Lung (tissue), 12 donors: ENCODE results near the gene FBLN1. TPM values are rescaled to one million over a fixed set of nuclear protein-coding genes. Genes with fewer than 3 reads are reported as not detected.
"Not testable (repeated sequence)": the region's sequence is repeated elsewhere in the genome, so short reads cannot be mapped to it uniquely, and the experiment has no call there.

Experiments used
- ATAC-seq: fragments of 200-7000 bp; cut with Tn5 transposase; one replicate; pipeline ENCODE4 v1.9.1; 2020; ENCODE audit warnings: moderate number of reproducible peaks; ENCODE audit not compliant: insufficient read depth, low FRiP score
- DNase-seq, 3 donors: peaks; one replicate each; pipeline ENCODE4 v3.0.0-alpha.2; 2013 to 2017
- H3K27ac ChIP-seq, 2 donors: one replicate each; pipeline ENCODE4 v1.5.1; 2013; ENCODE audit warnings: mild to moderate bottlenecking in 2 of 2, moderate library complexity in 2 of 2, control low read depth in 1 of 2, inconsistent platforms in 1 of 2, low read depth in 1 of 2, low read length in 1 of 2
- H3K27me3 ChIP-seq, 3 donors: one replicate each; pipeline ENCODE4 v1.5.1; 2013; ENCODE audit warnings: low read length in 2 of 3; ENCODE audit not compliant: control insufficient read depth in 3 of 3, insufficient read depth in 3 of 3
- H3K36me3 ChIP-seq, 4 donors: one replicate each; pipeline ENCODE4 v1.5.1; 2013; ENCODE audit warnings: low read length in 4 of 4, mild to moderate bottlenecking in 1 of 4, moderate library complexity in 1 of 4; ENCODE audit not compliant: control insufficient read depth in 4 of 4, insufficient read depth in 4 of 4
- H3K4me1 ChIP-seq, 5 donors: one replicate each; pipeline ENCODE4 v1.5.1; 2013; ENCODE audit warnings: low read length in 5 of 5, mild to moderate bottlenecking in 2 of 5, moderate library complexity in 1 of 5; ENCODE audit not compliant: control insufficient read depth in 5 of 5, insufficient read depth in 5 of 5
- H3K4me3 ChIP-seq: one replicate; pipeline ENCODE4 v1.5.1; 2013; ENCODE audit warnings: mild to moderate bottlenecking, control low read depth, moderate library complexity
- H3K9ac ChIP-seq, 2 donors: one replicate each; pipeline ENCODE4 v1.5.1; 2013; ENCODE audit warnings: low read length in 2 of 2, control low read depth in 1 of 2; ENCODE audit not compliant: insufficient read depth in 1 of 2
- H3K9me3 ChIP-seq, 4 donors: one replicate each; pipeline ENCODE4 v1.5.1; 2013; ENCODE audit warnings: low read length in 3 of 4, mild to moderate bottlenecking in 1 of 4, moderate library complexity in 1 of 4; ENCODE audit not compliant: control insufficient read depth in 4 of 4, insufficient read depth in 3 of 4
- WGBS, 2 donors: extraction: QIAGEN DNeasy Blood & Tissue Kit; methylation state at CpG; one replicate each; pipeline ENCODE4 v1.1.7; 2013; 5-methylcytosine and 5-hydroxymethylcytosine counted together
- polyA plus RNA-seq, 2 donors: library from polyadenylated mRNA; stranded (reverse); fragments of 200-250 nt; gene quantifications; one replicate each; pipeline ENCODE4 v1.2.1, GENCODE V29; 2013
- total RNA-seq, 2 donors: library from RNA; depleted of rRNA in 1 of 2; stranded (reverse); fragments of >200 nt in 1 of 2; gene quantifications; one replicate each; pipeline ENCODE4 v1.2.1, GENCODE V29; 2014 to 2021
- TF ChIP-seq, protein P1 (sequence below): IDR thresholded peaks from 2 replicates; pipeline ENCODE4 v1.5.1; 2012; ENCODE audit warnings: mild to moderate bottlenecking; ENCODE audit errors: control extremely low read depth, extremely low read depth
- donor health status: control.
- donor health status: control.
- donor health status: Bipolar disorder and iron deficiency.
- donor health status: healthy.
- donor health status: DM: yes; HTN: yes; CAD: no.

The FBLN1 gene
- total and polyA plus RNA-seq, 4 donors: 82.7 to 357 (median 233) TPM

DNA sequence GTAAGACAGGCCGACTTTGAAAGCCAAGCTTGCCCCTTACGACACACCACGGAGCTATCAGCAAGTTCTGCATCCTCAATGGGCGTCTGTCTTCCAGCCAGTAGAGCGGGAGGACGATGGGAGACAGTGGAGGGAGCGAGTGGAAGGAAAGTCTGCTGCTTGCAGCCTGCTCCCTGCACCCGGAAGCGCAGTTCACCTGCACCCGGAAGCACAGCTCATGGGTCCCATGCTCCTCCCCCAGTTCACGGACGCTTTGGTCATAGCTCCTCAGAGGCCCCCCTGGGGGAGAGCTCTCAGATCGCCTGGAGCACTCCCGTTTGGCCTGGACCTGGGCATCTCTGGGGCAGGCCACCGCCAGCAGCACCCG lies 51.3 kb downstream of the FBLN1 start:
- DNase-seq: no peak
- H3K36me3 ChIP-seq: peaks cover 0 to 74% (median 28%) of the 10 kb centered on the region in 4 donors
- H3K9ac ChIP-seq: no peak overlapping the region
- no peaks in the 10 kb centered on the region for H3K27me3 ChIP-seq
- no peak overlapping the region for H3K4me3 ChIP-seq
- no peak overlapping the region for H3K27ac ChIP-seq
- no peak for ATAC-seq
- peaks cover 0 to 40% (median 7%) of the 10 kb centered on the region in 5 donors for H3K4me1 ChIP-seq
- TF ChIP-seq, protein P1, sequence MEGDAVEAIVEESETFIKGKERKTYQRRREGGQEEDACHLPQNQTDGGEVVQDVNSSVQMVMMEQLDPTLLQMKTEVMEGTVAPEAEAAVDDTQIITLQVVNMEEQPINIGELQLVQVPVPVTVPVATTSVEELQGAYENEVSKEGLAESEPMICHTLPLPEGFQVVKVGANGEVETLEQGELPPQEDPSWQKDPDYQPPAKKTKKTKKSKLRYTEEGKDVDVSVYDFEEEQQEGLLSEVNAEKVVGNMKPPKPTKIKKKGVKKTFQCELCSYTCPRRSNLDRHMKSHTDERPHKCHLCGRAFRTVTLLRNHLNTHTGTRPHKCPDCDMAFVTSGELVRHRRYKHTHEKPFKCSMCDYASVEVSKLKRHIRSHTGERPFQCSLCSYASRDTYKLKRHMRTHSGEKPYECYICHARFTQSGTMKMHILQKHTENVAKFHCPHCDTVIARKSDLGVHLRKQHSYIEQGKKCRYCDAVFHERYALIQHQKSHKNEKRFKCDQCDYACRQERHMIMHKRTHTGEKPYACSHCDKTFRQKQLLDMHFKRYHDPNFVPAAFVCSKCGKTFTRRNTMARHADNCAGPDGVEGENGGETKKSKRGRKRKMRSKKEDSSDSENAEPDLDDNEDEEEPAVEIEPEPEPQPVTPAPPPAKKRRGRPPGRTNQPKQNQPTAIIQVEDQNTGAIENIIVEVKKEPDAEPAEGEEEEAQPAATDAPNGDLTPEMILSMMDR: no peak
- no peaks in the 10 kb centered on the region for H3K9me3 ChIP-seq
- WGBS, 2 donors: 57 to 59% methylated on average over 16 of the region's 16 CpGs

DNA sequence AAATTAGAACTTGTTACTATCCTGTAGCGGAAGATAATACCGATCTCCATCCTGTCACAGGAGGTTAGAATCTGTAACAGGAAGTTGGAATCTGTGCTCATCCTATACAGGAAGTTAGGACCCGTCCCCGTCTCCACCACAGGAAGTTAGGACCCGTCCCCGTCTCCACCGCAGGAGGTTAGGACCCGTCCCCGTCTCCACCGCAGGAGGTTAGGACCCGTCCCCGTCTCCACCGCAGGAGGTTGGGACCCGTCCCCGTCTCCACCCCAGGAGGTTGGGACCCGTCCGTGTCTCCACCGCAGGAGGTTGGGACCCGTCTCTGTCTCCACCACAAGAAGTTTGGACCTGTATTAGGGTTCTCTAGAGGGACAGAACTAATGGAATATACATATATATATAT lies 52.2 kb downstream of the FBLN1 start:
- Histone ChIP-seq H3K4me3 (no peak overlapping the region), H3K4me1 (peaks cover 0 to 40% (median 7%) of the 10 kb centered on the region in 5 donors), H3K27me3 (no peaks in the 10 kb centered on the region), H3K27ac (no peak overlapping the region), H3K9me3 (no peaks in the 10 kb centered on the region), H3K36me3 (peaks cover 0 to 74% (median 28%) of the 10 kb centered on the region in 4 donors), H3K9ac (no peak overlapping the region)
- 62 to 76% methylated on average over 19 of the region's 19 CpGs for WGBS, 2 donors
- ATAC-seq: no peak
- TF ChIP-seq, protein P1: no peak
- DNase-seq: no peak

GRCh38 chr22:45557926-45558325 lies 55.2 kb downstream of the FBLN1 start:
- H3K27ac ChIP-seq, H3K4me3 ChIP-seq, ATAC-seq, H3K9me3 ChIP-seq, DNase-seq, H3K27me3 ChIP-seq, H3K9ac ChIP-seq: not testable (repeated sequence)
- Histone ChIP-seq H3K4me1 (peaks cover 0 to 12% (median 4%) of the 10 kb centered on the region in 5 donors), H3K36me3 (peaks cover 0 to 65% (median 27%) of the 10 kb centered on the region in 4 donors)
- 72 to 76% methylated on average over 7 of the region's 7 CpGs for WGBS, 2 donors

GRCh38 chr22:45560092-45560491 lies 57.4 kb downstream of the FBLN1 start:
- 93 to 98% methylated on average over 3 of the region's 3 CpGs for WGBS, 2 donors
- DNase-seq, H3K9me3 ChIP-seq, H3K27me3 ChIP-seq, H3K27ac ChIP-seq, H3K4me1 ChIP-seq, H3K9ac ChIP-seq, ATAC-seq, H3K4me3 ChIP-seq: not testable (repeated sequence)
- peaks cover 0 to 72% (median 35%) of the 10 kb centered on the region in 4 donors for H3K36me3 ChIP-seq

DNA sequence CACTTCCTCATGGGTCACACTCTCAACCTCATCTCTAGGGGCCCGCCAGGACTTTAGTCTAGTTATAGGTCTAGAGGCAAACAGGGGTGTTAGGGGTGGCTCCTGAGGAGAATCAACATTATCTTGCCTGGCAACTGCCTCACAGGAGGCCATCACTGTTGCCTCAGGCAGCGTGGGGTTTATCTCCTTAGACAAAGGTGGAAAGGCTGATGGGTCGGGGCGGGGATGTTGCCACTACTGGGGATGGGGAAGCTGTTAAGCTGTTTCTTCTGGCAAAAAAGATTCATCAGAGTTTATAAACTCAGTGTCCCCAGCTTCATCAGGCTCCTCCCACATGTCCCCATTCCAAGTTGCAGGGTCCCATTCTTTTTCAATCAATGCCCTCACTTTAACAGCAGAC lies 58.1 kb downstream of the FBLN1 start:
- not testable (repeated sequence) for H3K27ac ChIP-seq, H3K27me3 ChIP-seq, ATAC-seq, H3K9me3 ChIP-seq, DNase-seq, H3K4me1 ChIP-seq, H3K9ac ChIP-seq, H3K4me3 ChIP-seq
- 94 to 98% methylated on average over 4 of the region's 4 CpGs for WGBS, 2 donors
- H3K36me3 ChIP-seq: peaks cover 0 to 76% (median 37%) of the 10 kb centered on the region in 4 donors
